Hindlimb muscle (tissue), 1 donor: ENCODE results near the gene AFAP1L1. TPM values are rescaled to one million over a fixed set of nuclear protein-coding genes. Genes with fewer than 3 reads are reported as not detected.

Experiments
- DNase-seq: peaks from one replicate; pipeline ENCODE4 v3.0.0-alpha.2; 2013
- polyA plus RNA-seq: library from polyadenylated mRNA; unstranded; fragments of 120-200 nt; gene quantifications from one replicate; pipeline ENCODE4 v1.2.1, GENCODE V29; 2013; ENCODE audit not compliant: insufficient read length

The AFAP1L1 gene
- 129 TPM for polyA plus RNA-seq

GRCh38 chr5:149271716-149272563, at the start of gene AFAP1L1:
Gene AFAP1L1, plus strand, starts transcription at chr5:149271859. Its CDS starts 110 bp downstream, at chr5:149271969.
- DNase-seq: peak; percentile 59

GRCh38 chr5:149223081-149223848, 48.4 kb upstream of the AFAP1L1 start:
- no peak for DNase-seq

- no peak for DNase-seq
Observed at GRCh38 chr5:149224282-149224681, 47.4 kb upstream of the AFAP1L1 start.

GRCh38 chr5:149227168-149227826, 44.4 kb upstream of the AFAP1L1 start:
- DNase-seq: no peak

GRCh38 chr5:149228618-149229297, 42.9 kb upstream of the AFAP1L1 start:
- DNase-seq: peak; percentile 28

GRCh38 chr5:149229298-149229937, 42.2 kb upstream of the AFAP1L1 start:
- no peak for DNase-seq

- DNase-seq: no peak
Observed at GRCh38 chr5:149235841-149236240, 35.8 kb upstream of the AFAP1L1 start.

- DNase-seq: no peak
Observed at GRCh38 chr5:149237662-149238061, 34.0 kb upstream of the AFAP1L1 start.

- DNase-seq: no peak
Observed at GRCh38 chr5:149238540-149238939, 33.1 kb upstream of the AFAP1L1 start.

- DNase-seq: no peak
Observed at GRCh38 chr5:149239917-149240316, 31.7 kb upstream of the AFAP1L1 start.

GRCh38 chr5:149240354-149240998, 31.2 kb upstream of the AFAP1L1 start:
- DNase-seq: no peak

GRCh38 chr5:149242339-149242738, 29.3 kb upstream of the AFAP1L1 start:
- DNase-seq: no peak

- no peak for DNase-seq
Observed at GRCh38 chr5:149246906-149247305, 24.8 kb upstream of the AFAP1L1 start.

GRCh38 chr5:149247726-149248125, 23.9 kb upstream of the AFAP1L1 start:
- DNase-seq: no peak

- no peak for DNase-seq
Observed at GRCh38 chr5:149251546-149251945, 20.1 kb upstream of the AFAP1L1 start.

- peak; percentile 16 for DNase-seq
Observed at GRCh38 chr5:149254506-149254905, 17.2 kb upstream of the AFAP1L1 start.

GRCh38 chr5:149256451-149256850, 15.2 kb upstream of the AFAP1L1 start:
- DNase-seq: no peak

GRCh38 chr5:149257131-149257530, 14.5 kb upstream of the AFAP1L1 start:
- no peak for DNase-seq

- DNase-seq: no peak
Observed at GRCh38 chr5:149257889-149258705, 13.6 kb upstream of the AFAP1L1 start.

GRCh38 chr5:149260761-149261160, 10.9 kb upstream of the AFAP1L1 start:
- no peak for DNase-seq

GRCh38 chr5:149261246-149261645, 10.4 kb upstream of the AFAP1L1 start:
- no peak for DNase-seq
